GM10266 (cell line): ENCODE results near the gene CEP170.

Experiments
- DNase-seq: peaks from one replicate; pipeline ENCODE4 v3.0.0; 2012; ENCODE audit errors: extremely low spot score
- CTCF ChIP-seq: IDR thresholded peaks from 2 replicates; pipeline ENCODE4 v1.5.1; 2012; ENCODE audit warnings: mild to moderate bottlenecking, low read depth; ENCODE audit not compliant: control insufficient read depth, insufficient read depth; ENCODE audit errors: missing control alignments

Gene CEP170

GRCh38 chr1:243253211-243253925 lies 1.7 kb downstream of the CEP170 start:
- DNase-seq: peak; percentile 21

GRCh38 chr1:243251539-243251938 lies 3.5 kb downstream of the CEP170 start:
- no peak for TF ChIP-seq CTCF
- no peak for DNase-seq

More at GRCh38 chr1:243253211-243253925, 1.7 kb downstream of the CEP170 start:
- no peak for TF ChIP-seq CTCF

GRCh38 chr1:243250102-243250501 lies 5.0 kb downstream of the CEP170 start:
- no peak for TF ChIP-seq CTCF
- no peak for DNase-seq

GRCh38 chr1:243249214-243249613 lies 5.9 kb downstream of the CEP170 start:
- no peak for DNase-seq
- TF ChIP-seq CTCF: no peak

DNA sequence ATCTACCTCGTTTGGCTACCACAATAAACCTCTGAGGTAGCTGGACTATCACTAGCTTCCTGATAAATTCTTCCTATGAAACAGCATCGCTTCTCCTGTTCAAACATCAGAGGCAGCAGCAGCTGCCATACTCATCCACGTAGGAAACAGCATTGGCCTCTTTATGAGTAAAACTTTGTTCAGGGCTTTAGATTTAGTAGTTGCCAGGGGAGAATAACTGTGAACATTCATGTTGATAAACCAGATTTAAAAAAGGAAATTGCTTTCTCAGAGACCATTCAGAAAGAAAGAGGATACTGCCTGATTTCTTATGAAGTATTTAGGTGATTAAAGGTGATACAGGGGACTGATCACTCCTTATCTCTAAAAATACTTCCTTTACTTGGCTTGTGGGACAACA lies 7.2 kb downstream of the CEP170 start:
- no peak for DNase-seq
- no peak for TF ChIP-seq CTCF

DNA sequence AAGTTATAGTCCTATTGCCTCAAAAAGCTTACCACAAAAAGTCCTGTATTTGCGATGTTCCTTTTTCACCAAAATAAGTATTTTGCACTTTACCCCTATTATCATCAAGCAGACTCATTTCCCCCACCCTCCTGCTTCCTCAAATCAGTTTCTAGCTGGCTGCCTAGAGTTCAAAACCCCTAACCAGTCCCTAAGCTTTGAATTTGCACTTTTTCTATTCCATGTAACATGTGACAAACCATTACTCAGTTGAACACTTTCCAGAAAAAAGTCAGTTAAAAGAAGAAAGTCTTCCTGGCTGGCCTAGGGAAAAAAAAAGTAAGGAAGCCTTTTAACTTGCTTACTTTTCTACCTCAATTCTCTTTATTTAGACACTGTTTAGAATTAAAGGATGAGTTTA lies 8.2 kb downstream of the CEP170 start:
- TF ChIP-seq CTCF: no peak
- DNase-seq: no peak

DNA sequence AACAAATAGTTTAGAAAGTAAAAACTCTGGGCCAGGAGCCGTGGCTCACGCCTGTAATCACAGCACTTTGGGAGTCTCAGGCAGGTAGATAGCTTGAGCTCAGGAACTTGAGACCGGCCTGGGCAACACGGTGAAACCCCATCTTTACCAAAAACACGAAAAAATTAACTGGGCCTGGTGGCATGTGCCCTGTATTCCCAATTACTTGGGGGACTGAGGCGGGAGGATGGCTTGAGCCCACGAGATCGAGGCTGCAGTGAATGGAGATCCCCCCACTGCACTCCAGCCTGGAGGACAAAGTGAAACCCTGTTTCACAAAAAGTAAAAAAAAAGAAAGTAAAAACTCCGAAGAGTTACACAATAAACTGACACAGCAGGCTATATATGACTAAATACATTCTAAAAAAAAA lies 10.6 kb downstream of the CEP170 start:
- no peak for DNase-seq
- TF ChIP-seq CTCF: no peak
